Measurements from ENCODE around the gene PWWP2A. TPM values are rescaled to one million over a fixed set of nuclear protein-coding genes. Genes with fewer than 3 reads are reported as not detected.

Gene PWWP2A
- total RNA-seq, 1 donor from 2014 or later = 13.3 TPM

GRCh38 chr5:160087199-160087598 is 32.1 kb downstream of the PWWP2A start:
- TF ChIP-seq CTCF (conservative IDR thresholded peaks at IDR 0.05; ENCODE audit: low read depth, low read length) = no peak
- no peak for DNase-seq (ENCODE audit: low read depth)

GRCh38 chr5:160084144-160084543 is 35.1 kb downstream of the PWWP2A start:
- no peak for TF ChIP-seq CTCF (conservative IDR thresholded peaks at IDR 0.05; ENCODE audit: low read depth, low read length)
- no peak for DNase-seq (ENCODE audit: low read depth)
- no peak overlapping the region for H3K4me3 ChIP-seq (ENCODE audit: low read depth, low read length)

More at GRCh38 chr5:160087199-160087598, 32.1 kb downstream of the PWWP2A start:
- no peak overlapping the region for H3K4me3 ChIP-seq (ENCODE audit: low read depth, low read length)

GRCh38 chr5:160083501-160083900 is 35.7 kb downstream of the PWWP2A start:
- DNase-seq (ENCODE audit: low read depth) = no peak
- no peak for TF ChIP-seq CTCF (conservative IDR thresholded peaks at IDR 0.05; ENCODE audit: low read depth, low read length)
- no peak overlapping the region for H3K4me3 ChIP-seq (ENCODE audit: low read depth, low read length)

- DNase-seq (ENCODE audit: low read depth) = no peak
- no peak overlapping the region for H3K4me3 ChIP-seq (ENCODE audit: low read depth, low read length)
- no peak for TF ChIP-seq CTCF (conservative IDR thresholded peaks at IDR 0.05; ENCODE audit: low read depth, low read length)
Observed at GRCh38 chr5:160082614-160083500, 36.4 kb downstream of the PWWP2A start.

GRCh38 chr5:160081495-160081894 is 37.8 kb downstream of the PWWP2A start:
- H3K4me3 ChIP-seq (ENCODE audit: low read depth, low read length) = no peak overlapping the region
- no peak for TF ChIP-seq CTCF (conservative IDR thresholded peaks at IDR 0.05; ENCODE audit: low read depth, low read length)
- no peak for DNase-seq (ENCODE audit: low read depth)

GRCh38 chr5:160079753-160080152 is 39.5 kb downstream of the PWWP2A start:
- no peak for DNase-seq (ENCODE audit: low read depth)
- no peak overlapping the region for H3K4me3 ChIP-seq (ENCODE audit: low read depth, low read length)
- TF ChIP-seq CTCF (conservative IDR thresholded peaks at IDR 0.05; ENCODE audit: low read depth, low read length) = no peak

- no peak overlapping the region for H3K4me3 ChIP-seq (ENCODE audit: low read depth, low read length)
- TF ChIP-seq CTCF (conservative IDR thresholded peaks at IDR 0.05; ENCODE audit: low read depth, low read length) = no peak
- DNase-seq (ENCODE audit: low read depth) = no peak
Observed at GRCh38 chr5:160076997-160077396, 42.3 kb downstream of the PWWP2A start.

Measured in epithelial cell of proximal tubule (primary cell).